Keratinocyte (primary cell): ENCODE data around the gene PSMD8. TPM values are rescaled to one million over a fixed set of nuclear protein-coding genes. Genes with fewer than 3 reads are reported as not detected.

Source experiments
- DNase-seq: peaks from one replicate; pipeline ENCODE4 v3.0.0-alpha.2; 2011; ENCODE audit warnings: low read depth, missing footprints, low spot score
- FAIRE-seq: peaks from 2 replicates; lab custom pipeline; 2011; peaks lifted over from hg19 to GRCh38; lab: Jason Lieb, UNC
- H2AFZ ChIP-seq: 2 replicates; pipeline ENCODE4 v1.6.0; 2012; ENCODE audit warnings: low read length, control low read depth, inconsistent platforms; ENCODE audit not compliant: control insufficient read depth
- H3K27ac ChIP-seq: 2 replicates; pipeline ENCODE4 v1.5.1; 2011; ENCODE audit warnings: low read length; ENCODE audit not compliant: control insufficient read depth, insufficient read depth
- H3K27me3 ChIP-seq: 3 replicates; pipeline ENCODE4 v1.6.0; 2011; ENCODE audit warnings: low read length; ENCODE audit not compliant: control insufficient read depth, insufficient read depth; ENCODE audit errors: extremely low read depth
- H3K36me3 ChIP-seq, 2 experiments: 2 replicates in 1 of 2; 3 replicates in 1 of 2; pipeline ENCODE4 v1.5.1; 2011; ENCODE audit warnings: low read length in 2 of 2, mild to moderate bottlenecking in 1 of 2; ENCODE audit not compliant: control insufficient read depth in 2 of 2, insufficient read depth in 2 of 2; ENCODE audit errors: extremely low read depth in 1 of 2
- H3K4me1 ChIP-seq: 3 replicates; pipeline ENCODE4 v1.5.1; 2011; ENCODE audit warnings: low read length; ENCODE audit not compliant: control insufficient read depth, insufficient read depth; ENCODE audit errors: extremely low read depth
- H3K4me2 ChIP-seq: 3 replicates; pipeline ENCODE4 v1.6.0; 2011; ENCODE audit warnings: low read depth, low read length; ENCODE audit not compliant: control insufficient read depth, insufficient read depth; ENCODE audit errors: extremely low read depth
- H3K4me3 ChIP-seq, 3 experiments: fragments of 200-600 bp in 1 of 3; sonication (generic) in 1 of 3; 2 replicates in 2 of 3; 3 replicates in 1 of 3; pipeline ENCODE4 v1.5.1; 2011 to 2016; ENCODE audit warnings: low read length in 3 of 3, mild to moderate bottlenecking in 3 of 3, control low read depth in 2 of 3, inconsistent platforms in 1 of 3, low read depth in 1 of 3, mixed read lengths in 1 of 3, mixed run types in 1 of 3, moderate library complexity in 1 of 3; ENCODE audit not compliant: control insufficient read depth in 2 of 3, insufficient read depth in 2 of 3; ENCODE audit errors: extremely low read depth in 1 of 3
- H3K79me2 ChIP-seq: 2 replicates; pipeline ENCODE4 v1.6.0; 2012; ENCODE audit warnings: low read length; ENCODE audit not compliant: control insufficient read depth, insufficient read depth
- H3K9ac ChIP-seq: 3 replicates; pipeline ENCODE4 v1.6.0; 2011; ENCODE audit warnings: low read length; ENCODE audit not compliant: control insufficient read depth, insufficient read depth; ENCODE audit errors: extremely low read depth
- H3K9me1 ChIP-seq: 3 replicates; pipeline ENCODE4 v1.6.0; 2011; ENCODE audit warnings: low read length; ENCODE audit not compliant: control insufficient read depth, insufficient read depth; ENCODE audit errors: extremely low read depth
- H3K9me3 ChIP-seq: 2 replicates; pipeline ENCODE4 v1.5.1; 2012; ENCODE audit warnings: low read depth, low read length; ENCODE audit not compliant: control insufficient read depth
- H4K20me1 ChIP-seq: 3 replicates; pipeline ENCODE4 v1.6.0; 2011; ENCODE audit warnings: low read length; ENCODE audit not compliant: control insufficient read depth, insufficient read depth; ENCODE audit errors: extremely low read depth
- EZH2 ChIP-seq: IDR thresholded peaks from one replicate; pipeline ENCODE4 v1.6.1; 2012; ENCODE audit warnings: inconsistent platforms, mild to moderate bottlenecking, low read length, moderate library complexity
- dilution Hi-C: fragments of 300-500 bp; cut with MboI; formaldehyde crosslinking; loops from one replicate; pipeline ENCODE4 v1.7.0; 2020; ENCODE audit warnings: low sequenced_read_pairs; ENCODE audit not compliant: extremely low pct_ligation_motif_present
- polyA plus RNA-seq, 5 experiments: library from polyadenylated mRNA; depleted of rRNA in 3 of 5; stranded (reverse) in 3 of 5; stranded (forward) in 1 of 5; unstranded in 1 of 5; fragments of >200 nt; gene quantifications; 1 replicate in 1 of 5; 2 replicates in 3 of 5; 3 replicates in 1 of 5; pipeline versions ENCODE4 v1.2.1 to v1.2.3, GENCODE V29; 2011 to 2012; ENCODE audit warnings: missing spikeins in 2 of 5, low read depth in 1 of 5, low replicate concordance in 1 of 5
- TF ChIP-seq, protein P1 (sequence below), 3 experiments: IDR thresholded peaks in 1 of 3; conservative IDR thresholded peaks in 1 of 3; optimal IDR thresholded peaks in 1 of 3; 2 replicates in 2 of 3; 3 replicates in 1 of 3; pipeline versions ENCODE3 to v1.5.1; 2011; ENCODE audit warnings: low read length in 3 of 3, mild to moderate bottlenecking in 3 of 3, moderate library complexity in 2 of 3, control low read depth in 1 of 3, inconsistent platforms in 1 of 3; ENCODE audit not compliant: insufficient read depth in 2 of 3; ENCODE audit errors: extremely low read depth in 1 of 3

Gene PSMD8
- polyA plus RNA-seq, 1 donor (not counting 4 experiments of a cell fraction or from before 2014, with no cell fraction given), result 346 TPM

DNA sequence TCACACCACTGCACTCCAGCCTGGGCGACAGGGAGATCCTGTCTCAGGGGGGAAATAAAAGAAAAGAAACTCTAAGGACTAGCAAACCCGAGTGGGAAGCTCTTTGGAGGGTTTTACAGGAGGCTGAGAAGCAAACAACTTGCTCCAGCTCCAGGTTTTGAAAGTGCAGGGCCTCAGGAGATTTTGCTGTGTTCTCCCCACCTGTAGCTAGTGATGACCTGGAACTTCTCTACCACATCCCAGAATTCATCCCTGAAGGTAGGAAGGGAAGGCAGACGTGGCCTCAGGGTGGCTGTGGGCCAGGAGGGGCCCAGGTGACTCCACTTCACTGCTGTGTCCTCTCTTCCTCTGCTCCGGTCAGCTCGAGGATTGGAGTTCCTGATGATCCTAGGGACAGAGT lies 16.3 kb upstream of the PSMD8 start:
- Histone ChIP-seq H3K4me3 (no peak overlapping the region), H3K4me1 (peaks cover 6% of the 10 kb centered on the region), H2AFZ (no peak overlapping the region), H3K9me3 (no peaks in the 10 kb centered on the region), H4K20me1 (no peaks in the 10 kb centered on the region), H3K27ac (no peak overlapping the region), H3K27me3 (peaks cover 30% of the 10 kb centered on the region), H3K4me2 (no peak overlapping the region), H3K79me2 (no peaks in the 10 kb centered on the region), H3K9ac (no peak overlapping the region), H3K36me3 (no peaks in the 10 kb centered on the region), H3K9me1 (no peaks in the 10 kb centered on the region)
- dilution Hi-C loops, result no loop called here
- TF ChIP-seq, protein P1, sequence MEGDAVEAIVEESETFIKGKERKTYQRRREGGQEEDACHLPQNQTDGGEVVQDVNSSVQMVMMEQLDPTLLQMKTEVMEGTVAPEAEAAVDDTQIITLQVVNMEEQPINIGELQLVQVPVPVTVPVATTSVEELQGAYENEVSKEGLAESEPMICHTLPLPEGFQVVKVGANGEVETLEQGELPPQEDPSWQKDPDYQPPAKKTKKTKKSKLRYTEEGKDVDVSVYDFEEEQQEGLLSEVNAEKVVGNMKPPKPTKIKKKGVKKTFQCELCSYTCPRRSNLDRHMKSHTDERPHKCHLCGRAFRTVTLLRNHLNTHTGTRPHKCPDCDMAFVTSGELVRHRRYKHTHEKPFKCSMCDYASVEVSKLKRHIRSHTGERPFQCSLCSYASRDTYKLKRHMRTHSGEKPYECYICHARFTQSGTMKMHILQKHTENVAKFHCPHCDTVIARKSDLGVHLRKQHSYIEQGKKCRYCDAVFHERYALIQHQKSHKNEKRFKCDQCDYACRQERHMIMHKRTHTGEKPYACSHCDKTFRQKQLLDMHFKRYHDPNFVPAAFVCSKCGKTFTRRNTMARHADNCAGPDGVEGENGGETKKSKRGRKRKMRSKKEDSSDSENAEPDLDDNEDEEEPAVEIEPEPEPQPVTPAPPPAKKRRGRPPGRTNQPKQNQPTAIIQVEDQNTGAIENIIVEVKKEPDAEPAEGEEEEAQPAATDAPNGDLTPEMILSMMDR (optimal IDR thresholded peaks at IDR 0.05 in 1 of 3, IDR thresholded peaks at IDR 0.05 in 1 of 3, conservative IDR thresholded peaks at IDR 0.05 in 1 of 3; ENCODE audit: extremely low read depth in 1 of 3, insufficient read depth in 2 of 3, low read length in 3 of 3), result no peak
- TF ChIP-seq EZH2, result no peak
- DNase-seq, result no peak
- FAIRE-seq, result no peak

DNA sequence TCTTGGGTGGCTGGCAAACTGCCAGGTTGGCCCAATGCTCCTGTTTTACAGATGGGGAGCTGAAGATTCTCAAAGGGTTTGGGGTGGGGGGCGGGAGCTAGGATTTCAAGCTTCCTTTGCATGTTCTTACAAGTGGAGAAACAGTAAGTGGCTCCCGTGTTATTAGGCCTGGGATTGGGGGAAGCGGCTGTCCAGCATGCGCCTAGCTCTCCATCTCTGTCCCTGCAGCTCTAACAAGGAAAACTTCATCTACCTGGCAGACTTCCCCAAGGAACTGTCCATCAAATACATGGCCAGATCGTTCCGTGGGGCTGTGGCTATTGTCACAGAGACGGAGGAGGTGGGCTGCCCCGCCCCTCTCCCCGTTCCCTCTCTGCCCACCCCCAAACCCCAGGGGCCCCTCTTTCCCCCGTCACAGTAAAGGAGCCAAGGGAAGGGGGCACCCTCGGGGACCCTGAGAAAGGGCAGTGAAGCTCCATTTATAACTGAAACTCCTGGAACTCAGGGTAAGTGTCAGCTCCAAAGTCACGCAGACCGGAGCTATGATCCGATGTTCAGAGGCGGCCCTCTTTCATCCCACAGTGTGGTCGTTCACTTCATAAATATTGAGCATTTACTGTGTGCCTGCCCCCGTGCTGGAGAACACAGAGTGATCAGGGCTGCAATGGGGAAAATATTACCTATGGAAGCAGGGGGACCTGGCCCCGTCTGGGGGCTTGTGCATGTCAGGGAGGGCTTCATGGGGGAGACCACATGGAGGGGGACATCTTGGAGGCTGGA lies 14.9 kb upstream of the PSMD8 start:
- Histone ChIP-seq H3K4me2 (no peak overlapping the region), H3K27ac (no peak overlapping the region), H3K9me3 (no peaks in the 10 kb centered on the region), H3K9me1 (no peaks in the 10 kb centered on the region), H3K9ac (no peak overlapping the region), H2AFZ (no peak overlapping the region), H3K36me3 (no peaks in the 10 kb centered on the region), H3K79me2 (no peaks in the 10 kb centered on the region), H4K20me1 (no peaks in the 10 kb centered on the region), H3K27me3 (peaks cover 30% of the 10 kb centered on the region), H3K4me1 (peaks cover 6% of the 10 kb centered on the region), H3K4me3 (no peak overlapping the region)
- no peak for DNase-seq
- FAIRE-seq, result no peak
- dilution Hi-C loops, result no loop called here
- TF ChIP-seq, protein P1 (optimal IDR thresholded peaks at IDR 0.05 in 1 of 3, IDR thresholded peaks at IDR 0.05 in 1 of 3, conservative IDR thresholded peaks at IDR 0.05 in 1 of 3; ENCODE audit: extremely low read depth in 1 of 3, insufficient read depth in 2 of 3, low read length in 3 of 3), result no peak
- TF ChIP-seq EZH2, result no peak
